Medulla oblongata (tissue), 1 donor: ENCODE measurements around the gene FAM43A.

Experiments
- DNase-seq: peaks from one replicate; pipeline ENCODE4 v3.0.0-alpha.2; 2015; ENCODE audit errors: extremely low spot score

Gene FAM43A

GRCh38 chr3:194711286-194711685 lies 25.6 kb downstream of the FAM43A start:
- no peak for DNase-seq

- no peak for DNase-seq
These were observed 26.2 kb downstream of the FAM43A start for GRCh38 chr3:194711913-194712312.

- DNase-seq, result no peak
These were observed 27.8 kb downstream of the FAM43A start for GRCh38 chr3:194713299-194714136.

GRCh38 chr3:194714137-194714455 lies 28.4 kb downstream of the FAM43A start:
- DNase-seq, result no peak

GRCh38 chr3:194714564-194714963 lies 28.9 kb downstream of the FAM43A start:
- no peak for DNase-seq

- DNase-seq, result no peak
These were observed 29.5 kb downstream of the FAM43A start for GRCh38 chr3:194715022-194715800.

- DNase-seq, result no peak
These were observed 32.4 kb downstream of the FAM43A start for GRCh38 chr3:194718079-194718478.

- no peak for DNase-seq
These were observed 34.4 kb downstream of the FAM43A start for GRCh38 chr3:194720048-194720447.

- no peak for DNase-seq
These were observed 38.3 kb downstream of the FAM43A start for GRCh38 chr3:194723846-194724618.

- DNase-seq, result no peak
These were observed 39.7 kb downstream of the FAM43A start for GRCh38 chr3:194725346-194725745.

GRCh38 chr3:194727435-194728128 lies 41.9 kb downstream of the FAM43A start:
- DNase-seq, result no peak

- DNase-seq, result no peak
These were observed 43.3 kb downstream of the FAM43A start for GRCh38 chr3:194728986-194729385.

- no peak for DNase-seq
These were observed 44.7 kb downstream of the FAM43A start for GRCh38 chr3:194730365-194730764.

GRCh38 chr3:194731506-194732073 lies 45.9 kb downstream of the FAM43A start:
- no peak for DNase-seq

- DNase-seq, result no peak
These were observed 46.9 kb downstream of the FAM43A start for GRCh38 chr3:194732617-194733016.

GRCh38 chr3:194736277-194736895 lies 50.7 kb downstream of the FAM43A start:
- no peak for DNase-seq

GRCh38 chr3:194736896-194737600 lies 51.4 kb downstream of the FAM43A start:
- DNase-seq, result no peak
